ENCODE results near the gene GAS2L2.
A peak's percentile ranks its signal among the peaks of the same experiment; 100 is the strongest.

Gene GAS2L2

DNA sequence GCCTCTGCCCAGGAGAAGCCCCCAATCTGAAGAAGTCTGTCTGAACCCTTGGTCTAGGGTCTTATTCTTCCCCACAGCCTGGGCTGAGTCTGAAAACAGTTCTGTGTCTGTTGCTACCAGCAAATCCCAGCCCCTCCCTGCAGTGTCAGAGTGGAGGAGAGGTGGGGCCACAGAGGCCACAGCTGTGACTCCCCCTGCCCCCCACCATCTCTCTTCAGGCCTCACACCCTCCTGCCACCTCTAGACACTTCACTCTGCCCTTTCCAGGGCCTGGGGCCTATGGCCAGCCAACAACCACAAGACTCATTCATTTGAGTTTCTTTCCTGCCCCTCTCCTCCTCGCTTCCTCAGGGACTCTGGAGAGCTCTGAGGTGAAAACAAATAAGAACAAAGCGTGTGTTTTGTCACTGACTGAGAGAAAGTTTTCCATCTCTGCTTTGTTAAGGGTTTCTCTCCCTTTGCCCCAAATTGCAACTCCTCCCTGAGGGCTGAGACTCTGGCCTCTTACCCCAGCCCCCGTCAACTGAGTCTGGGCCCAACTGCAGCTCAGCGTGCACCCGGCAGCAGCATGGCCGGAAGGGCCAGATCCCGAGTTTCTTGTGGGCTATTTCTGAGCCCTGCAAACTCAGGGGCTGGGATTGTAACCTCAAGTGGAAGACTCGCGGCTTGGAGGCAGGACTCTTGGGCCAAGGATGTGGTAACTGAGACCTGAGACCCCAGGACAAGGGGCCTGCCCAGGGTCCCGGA lies 20.8 kb upstream of the GAS2L2 start:
- no peak overlapping the region for H3K4me3 ChIP-seq (replicated peaks; ENCODE audit: low read depth, low read length)
- TF ChIP-seq, protein P1, sequence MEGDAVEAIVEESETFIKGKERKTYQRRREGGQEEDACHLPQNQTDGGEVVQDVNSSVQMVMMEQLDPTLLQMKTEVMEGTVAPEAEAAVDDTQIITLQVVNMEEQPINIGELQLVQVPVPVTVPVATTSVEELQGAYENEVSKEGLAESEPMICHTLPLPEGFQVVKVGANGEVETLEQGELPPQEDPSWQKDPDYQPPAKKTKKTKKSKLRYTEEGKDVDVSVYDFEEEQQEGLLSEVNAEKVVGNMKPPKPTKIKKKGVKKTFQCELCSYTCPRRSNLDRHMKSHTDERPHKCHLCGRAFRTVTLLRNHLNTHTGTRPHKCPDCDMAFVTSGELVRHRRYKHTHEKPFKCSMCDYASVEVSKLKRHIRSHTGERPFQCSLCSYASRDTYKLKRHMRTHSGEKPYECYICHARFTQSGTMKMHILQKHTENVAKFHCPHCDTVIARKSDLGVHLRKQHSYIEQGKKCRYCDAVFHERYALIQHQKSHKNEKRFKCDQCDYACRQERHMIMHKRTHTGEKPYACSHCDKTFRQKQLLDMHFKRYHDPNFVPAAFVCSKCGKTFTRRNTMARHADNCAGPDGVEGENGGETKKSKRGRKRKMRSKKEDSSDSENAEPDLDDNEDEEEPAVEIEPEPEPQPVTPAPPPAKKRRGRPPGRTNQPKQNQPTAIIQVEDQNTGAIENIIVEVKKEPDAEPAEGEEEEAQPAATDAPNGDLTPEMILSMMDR (IDR thresholded peaks at IDR 0.05; ENCODE audit: low read depth, low read length, missing control alignments): no peak
- no peak for DNase-seq (ENCODE audit: extremely low read depth, low read depth)

DNA sequence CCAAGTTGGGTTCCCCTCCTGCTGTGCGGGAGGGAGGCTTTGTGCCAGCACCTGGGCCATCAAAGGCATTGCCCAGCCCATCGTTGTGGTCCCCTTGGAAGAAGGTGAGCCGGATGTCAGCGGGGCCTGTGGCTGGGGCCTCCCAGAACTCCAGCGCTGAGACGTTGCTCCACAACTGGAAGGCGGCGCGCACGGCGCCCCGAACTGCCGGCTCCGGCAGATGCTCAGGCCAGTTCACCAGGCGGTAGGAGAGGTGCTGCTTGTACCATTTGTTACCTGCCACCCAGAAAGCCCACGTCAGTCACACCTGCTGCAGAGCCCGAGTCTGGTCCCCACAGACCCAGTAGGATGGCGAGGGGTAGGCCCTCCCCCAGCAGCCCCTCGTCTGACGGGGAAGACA lies 20.1 kb upstream of the GAS2L2 start:
- DNase-seq (ENCODE audit: extremely low read depth, low read depth): no peak
- no peak overlapping the region for H3K4me3 ChIP-seq (replicated peaks; ENCODE audit: low read depth, low read length)
- TF ChIP-seq, protein P1 (IDR thresholded peaks at IDR 0.05; ENCODE audit: low read depth, low read length, missing control alignments): no peak

DNA sequence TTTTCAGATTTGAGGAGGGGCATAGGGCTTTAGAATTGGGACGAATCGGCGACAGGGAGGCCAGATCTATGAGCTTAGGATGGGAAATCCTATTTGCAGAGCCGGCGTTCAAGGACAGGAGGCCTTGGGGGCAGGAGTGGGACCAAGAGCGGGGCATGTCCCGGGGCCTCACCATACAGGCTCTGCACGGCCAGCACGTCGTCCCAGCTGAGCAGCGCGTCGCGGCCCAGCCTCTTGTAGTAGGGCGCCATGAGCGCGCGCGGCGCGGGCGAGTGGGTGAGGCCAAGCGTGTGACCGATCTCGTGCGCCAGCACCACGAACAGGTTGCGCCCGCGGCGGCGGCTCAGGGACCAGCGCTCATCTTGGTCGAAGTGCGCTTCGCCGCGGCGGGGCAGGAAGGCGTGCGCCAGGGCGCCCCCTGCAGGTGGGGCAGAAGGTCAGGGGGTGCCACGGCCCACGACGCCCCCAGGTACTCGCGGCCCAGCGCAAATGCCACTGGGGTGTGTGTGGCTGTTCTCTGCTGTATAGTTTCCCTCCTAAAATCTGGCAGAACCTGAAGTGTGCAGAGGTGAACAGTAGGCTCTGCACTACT lies 17.0 kb upstream of the GAS2L2 start:
- no peak overlapping the region for H3K4me3 ChIP-seq (replicated peaks; ENCODE audit: low read depth, low read length)
- DNase-seq (ENCODE audit: extremely low read depth, low read depth): no peak
- TF ChIP-seq, protein P1 (IDR thresholded peaks at IDR 0.05; ENCODE audit: low read depth, low read length, missing control alignments): peak; percentile 32

DNA sequence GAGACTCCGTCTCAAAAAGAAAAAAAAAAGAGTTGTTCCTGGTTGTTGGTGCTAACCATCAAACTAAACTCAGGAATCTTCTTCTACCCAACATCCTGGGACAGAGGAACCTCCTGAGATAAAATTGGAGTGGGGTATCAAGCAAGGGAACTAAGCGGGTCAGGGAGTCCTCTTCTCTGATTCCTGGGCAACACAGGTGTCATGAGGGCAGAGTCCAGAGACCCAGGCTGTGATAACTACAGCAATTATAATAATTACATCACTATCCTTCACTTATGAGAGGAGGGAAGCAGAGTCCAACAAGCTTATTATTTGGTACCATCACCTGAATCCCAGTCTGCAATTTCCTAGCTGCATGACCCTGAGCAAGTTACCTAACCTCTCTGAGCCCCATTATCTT lies 15.8 kb upstream of the GAS2L2 start:
- TF ChIP-seq, protein P1 (IDR thresholded peaks at IDR 0.05; ENCODE audit: low read depth, low read length, missing control alignments): no peak
- no peak overlapping the region for H3K4me3 ChIP-seq (replicated peaks; ENCODE audit: low read depth, low read length)
- DNase-seq (ENCODE audit: extremely low read depth, low read depth): no peak

DNA sequence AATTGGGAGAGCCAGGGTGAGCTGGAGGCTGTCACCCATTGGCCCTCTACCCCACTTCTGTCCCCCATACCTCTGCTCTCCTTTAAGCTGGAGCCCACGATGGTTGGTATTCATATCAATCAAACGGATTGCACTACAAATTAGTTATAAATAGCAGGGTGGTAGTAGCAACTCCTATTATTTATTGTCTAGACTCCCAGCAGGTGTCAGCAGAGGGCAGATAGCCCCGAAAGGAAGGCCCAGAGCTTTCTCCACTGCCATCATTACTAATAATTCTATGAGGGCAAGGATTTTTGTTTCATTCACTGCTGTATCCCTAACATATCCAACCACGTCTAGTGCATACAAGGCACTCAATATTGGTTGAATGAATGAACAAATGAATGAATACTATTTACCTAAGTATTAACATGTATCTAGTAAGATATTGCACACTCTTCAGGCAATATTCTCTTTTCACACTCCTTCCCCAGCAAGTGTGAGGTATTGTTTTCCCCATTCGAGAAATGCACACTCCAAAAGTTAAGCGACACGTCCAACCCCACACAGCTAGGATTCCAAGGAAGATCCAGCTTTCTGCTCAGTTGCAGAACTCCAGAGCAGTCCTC lies 14.0 kb upstream of the GAS2L2 start:
- H3K4me3 ChIP-seq (replicated peaks; ENCODE audit: low read depth, low read length): no peak overlapping the region
- no peak for DNase-seq (ENCODE audit: extremely low read depth, low read depth)
- TF ChIP-seq, protein P1 (IDR thresholded peaks at IDR 0.05; ENCODE audit: low read depth, low read length, missing control alignments): peak; percentile 53

DNA sequence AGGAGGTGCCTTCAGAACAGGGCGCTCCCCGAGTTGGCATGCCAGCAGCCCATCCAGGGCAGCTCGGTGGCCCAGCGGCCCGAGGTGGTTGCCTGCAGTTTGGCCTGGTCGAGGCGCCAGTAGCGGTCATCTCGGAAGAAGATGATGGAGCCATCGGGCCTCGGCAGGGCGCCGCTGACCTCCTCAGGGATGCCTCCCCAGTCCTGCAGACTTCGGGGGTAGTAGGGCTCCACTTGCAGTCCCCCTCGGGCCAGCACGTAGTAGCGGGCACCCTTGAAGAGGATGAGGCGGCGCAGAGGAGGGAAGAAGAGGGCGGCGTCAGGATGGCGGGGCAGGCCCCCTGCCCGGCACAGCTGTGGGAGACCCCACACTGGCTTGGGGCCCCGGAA lies 13.4 kb upstream of the GAS2L2 start:
- TF ChIP-seq, protein P1 (IDR thresholded peaks at IDR 0.05; ENCODE audit: low read depth, low read length, missing control alignments): no peak
- H3K4me3 ChIP-seq (replicated peaks; ENCODE audit: low read depth, low read length): no peak overlapping the region
- no peak for DNase-seq (ENCODE audit: extremely low read depth, low read depth)

Data from HFF-Myc (cell line).